Right cardiac atrium (tissue), 5 donors: ENCODE data around the gene UBE3A. TPM values are rescaled to one million over a fixed set of nuclear protein-coding genes. Genes with fewer than 3 reads are reported as not detected.
"Not testable (repeated sequence)": the region's sequence is repeated elsewhere in the genome, so short reads cannot be mapped to it uniquely, and the experiment has no call there.

ENCODE experiments used
- ATAC-seq, 2 donors: fragments of 200-7000 bp; cut with Tn5 transposase; one replicate each; pipeline versions ENCODE4 v1.8.0 to v1.9.1; 2020; ENCODE audit warnings: moderate library complexity in 2 of 2, mild to moderate bottlenecking in 1 of 2
- DNase-seq, 3 donors: peaks; one replicate each; pipeline ENCODE4 v3.0.0-alpha.2; 2020
- H3K27ac ChIP-seq: one replicate; pipeline ENCODE4 v1.5.1; 2013; ENCODE audit warnings: mild to moderate bottlenecking, low read length, control low read depth, moderate library complexity
- H3K27me3 ChIP-seq: one replicate; pipeline ENCODE4 v1.6.1; 2013; ENCODE audit not compliant: control insufficient read depth, insufficient read depth
- H3K4me1 ChIP-seq: one replicate; pipeline ENCODE4 v1.6.1; 2013; ENCODE audit warnings: low read length; ENCODE audit not compliant: control insufficient read depth, insufficient read depth
- H3K4me3 ChIP-seq: one replicate; pipeline ENCODE4 v1.5.1; 2013; ENCODE audit warnings: low read length, control low read depth
- H3K9me3 ChIP-seq: one replicate; pipeline ENCODE4 v1.6.1; 2013; ENCODE audit warnings: low read length; ENCODE audit not compliant: control insufficient read depth
- WGBS: extraction: QIAGEN DNeasy Blood & Tissue Kit; methylation state at CpG from one replicate; pipeline ENCODE4 v1.1.7; 2013; 5-methylcytosine and 5-hydroxymethylcytosine counted together
- intact Hi-C, 4 donors: fragments of 100-400 bp; cut with DNase I; formaldehyde crosslinking; loops; one replicate each; pipeline versions ENCODE4 v1.11.0 to v1.14.0; 2022 to 2023
- polyA plus RNA-seq: library from polyadenylated mRNA; stranded (reverse); fragments of 200-250 nt; gene quantifications from one replicate; pipeline ENCODE4 v1.2.3, GENCODE V29; 2013
- total RNA-seq, 4 donors: library from RNA; stranded (reverse); fragmentation: NEBNext Ultra II Directional; extraction: Animal tissue kit (Norgen Biotek cat#: 25700); gene quantifications; one replicate each; pipeline ENCODE4 v1.2.1, GENCODE V29; 2021
- donor health status: healthy with polysubstance abuse.
- donor health status: DM: no; HTN: yes; CAD: no.
- donor health status: DM: no; HTN: no; CAD: no.
- donor health status: DM: no; HTN: yes; CAD: no; lungs with severe emphysema.
- donor health status: DM: yes; HTN: yes; CAD: no.

Gene UBE3A
- total and polyA plus RNA-seq, 5 donors = 30.7 to 119 (median 106) TPM

DNA sequence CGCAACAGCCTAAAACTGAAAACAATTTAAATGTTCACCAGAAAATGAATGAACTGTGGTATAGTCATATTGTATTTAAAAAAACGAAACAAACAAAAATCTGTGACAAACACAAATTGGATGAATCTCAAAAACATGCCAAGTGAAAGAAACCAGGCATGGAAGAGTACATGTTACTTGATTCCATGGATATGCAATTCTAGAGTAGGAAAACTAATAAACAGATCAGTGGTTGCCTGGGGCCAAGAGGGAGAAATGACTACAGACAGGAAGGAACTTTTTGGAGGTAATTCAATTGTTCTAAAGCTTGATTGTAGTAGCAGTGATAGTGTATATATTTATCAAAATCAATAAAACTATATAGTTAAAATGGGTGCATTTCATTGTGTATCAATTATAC, 16.8 kb downstream of the UBE3A start:
- intact Hi-C loops = no loop called here
- no peak for ATAC-seq
- no peak for DNase-seq
- WGBS = 85% methylated on average over 2 of the region's 2 CpGs
- Histone ChIP-seq H3K27ac (no peak overlapping the region), H3K4me1 (peaks cover 2% of the 10 kb centered on the region), H3K9me3 (no peaks in the 10 kb centered on the region), H3K4me3 (no peak overlapping the region), H3K27me3 (no peaks in the 10 kb centered on the region)

DNA sequence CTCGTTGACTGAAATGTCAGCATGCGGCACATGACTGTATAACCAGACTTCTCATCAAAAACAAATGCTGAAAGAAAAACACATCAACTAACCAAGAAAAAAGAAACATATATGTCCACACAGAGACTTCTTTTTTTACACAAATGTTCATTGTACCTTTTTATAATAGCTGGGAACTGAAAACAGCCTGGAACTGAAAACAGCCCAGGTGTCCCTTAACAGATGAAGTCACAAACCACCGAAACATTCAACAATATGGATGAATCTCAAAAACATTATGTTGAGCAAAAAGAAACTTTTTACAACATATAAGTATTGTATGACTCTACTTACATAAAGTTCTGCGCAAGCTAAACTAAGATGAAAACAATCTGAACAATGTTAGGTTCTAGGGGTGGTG, 20.6 kb downstream of the UBE3A start:
- H3K27me3 ChIP-seq = no peaks in the 10 kb centered on the region
- 89% methylated on average over 4 of the region's 4 CpGs for WGBS
- no peaks in the 10 kb centered on the region for H3K9me3 ChIP-seq
- H3K27ac ChIP-seq = no peak overlapping the region
- intact Hi-C loops = no loop called here
- H3K4me1 ChIP-seq = peaks cover 1% of the 10 kb centered on the region
- ATAC-seq (no peak), DNase-seq (no peak)
- H3K4me3 ChIP-seq = no peak overlapping the region

- WGBS = 98% methylated on average over 2 of the region's 2 CpGs
- DNase-seq = no peak
- intact Hi-C loops = no loop called here
- ATAC-seq = no peak
- no peak overlapping the region for H3K4me3 ChIP-seq
- no peak overlapping the region for H3K27ac ChIP-seq
- peaks cover 1% of the 10 kb centered on the region for H3K4me1 ChIP-seq
- no peaks in the 10 kb centered on the region for H3K27me3 ChIP-seq
- H3K9me3 ChIP-seq = no peaks in the 10 kb centered on the region
Observed at GRCh38 chr15:25417604-25418003, 21.2 kb downstream of the UBE3A start.

DNA sequence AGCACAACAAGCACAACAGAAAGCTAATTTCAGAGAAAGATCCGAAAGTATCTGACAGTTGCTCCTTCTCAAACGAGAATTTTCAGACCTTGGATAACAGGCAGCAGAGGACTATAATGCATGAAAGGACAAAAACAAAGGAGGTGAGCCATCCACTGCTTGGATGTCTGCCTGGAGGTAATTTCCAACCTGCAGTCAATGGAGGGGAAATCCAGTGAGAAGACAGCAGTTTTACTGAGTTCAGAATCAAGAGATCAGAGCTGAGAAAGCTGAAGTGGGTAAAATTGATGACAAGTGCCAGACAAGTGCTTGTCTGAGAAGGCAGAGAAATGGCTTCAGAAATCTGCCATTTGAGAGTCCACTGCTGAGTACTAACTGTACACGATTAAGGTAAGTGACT, 22.1 kb downstream of the UBE3A start:
- peaks cover 1% of the 10 kb centered on the region for H3K4me1 ChIP-seq
- H3K27ac ChIP-seq = no peak overlapping the region
- ATAC-seq (no peak), DNase-seq (no peak)
- no peak overlapping the region for H3K4me3 ChIP-seq
- no peaks in the 10 kb centered on the region for H3K27me3 ChIP-seq
- WGBS = 66% methylated on average over 3 of the region's 3 CpGs
- intact Hi-C loops = no loop called here
- no peaks in the 10 kb centered on the region for H3K9me3 ChIP-seq

DNA sequence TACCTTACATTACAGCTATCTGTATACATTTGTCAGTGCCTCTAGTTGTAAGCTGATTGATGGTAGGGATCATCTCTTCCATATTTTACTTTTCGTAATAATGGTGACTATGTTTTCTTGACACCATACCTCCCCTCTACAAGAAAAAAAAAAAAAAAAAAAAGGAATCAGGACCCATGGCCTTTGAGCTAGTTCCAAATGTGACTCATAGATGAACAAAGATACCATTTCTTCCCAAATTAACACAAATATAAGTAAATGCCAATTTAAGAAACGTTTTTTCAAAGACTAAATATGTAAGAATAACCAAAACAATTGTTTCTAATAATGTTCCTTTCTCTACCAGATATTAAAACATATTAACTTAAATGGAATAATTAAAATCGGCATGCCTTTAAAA, 23.1 kb downstream of the UBE3A start:
- 77% methylated on average over 3 of the region's 3 CpGs for WGBS
- intact Hi-C loops = no loop called here
- DNase-seq (no peak), ATAC-seq (no peak)
- H3K27me3 ChIP-seq = no peaks in the 10 kb centered on the region
- no peak overlapping the region for H3K27ac ChIP-seq
- H3K4me1 ChIP-seq = peaks cover 1% of the 10 kb centered on the region
- no peaks in the 10 kb centered on the region for H3K9me3 ChIP-seq
- H3K4me3 ChIP-seq = no peak overlapping the region

DNA sequence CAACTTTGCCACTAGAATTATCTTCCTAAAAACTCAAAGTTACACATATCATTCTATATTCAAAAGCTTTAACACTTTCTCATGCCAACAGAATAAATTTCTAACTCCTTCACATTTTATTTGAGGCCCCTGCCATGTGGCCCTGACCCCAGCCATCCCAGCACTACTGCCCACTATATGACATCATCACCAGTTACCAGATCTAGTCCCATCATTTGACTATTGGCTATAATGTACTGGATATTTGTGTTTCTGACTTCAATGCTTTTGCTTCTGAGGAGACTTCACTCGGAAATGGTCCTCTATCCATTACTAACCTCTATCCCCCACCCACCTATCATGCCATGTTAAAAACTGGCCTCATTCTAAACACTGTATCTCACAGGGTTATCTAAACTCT, 23.6 kb downstream of the UBE3A start:
- Histone ChIP-seq H3K4me1 (peaks cover 3% of the 10 kb centered on the region), H3K4me3 (no peak overlapping the region), H3K27me3 (no peaks in the 10 kb centered on the region), H3K27ac (no peak overlapping the region), H3K9me3 (no peaks in the 10 kb centered on the region)
- no peak for ATAC-seq
- intact Hi-C loops = no loop called here
- no peak for DNase-seq
- 100% methylated on average over 1 of the region's 1 CpG for WGBS

- H3K9me3 ChIP-seq = no peaks in the 10 kb centered on the region
- DNase-seq (no peak), ATAC-seq (no peak)
- intact Hi-C loops = no loop called here
- H3K4me3 ChIP-seq = no peak overlapping the region
- peaks cover 4% of the 10 kb centered on the region for H3K4me1 ChIP-seq
- 86% methylated on average over 2 of the region's 2 CpGs for WGBS
- H3K27me3 ChIP-seq = no peaks in the 10 kb centered on the region
- H3K27ac ChIP-seq = no peak overlapping the region
Observed at GRCh38 chr15:25410649-25411048, 28.2 kb downstream of the UBE3A start.

- ATAC-seq, intact Hi-C loops: not testable (repeated sequence)
Observed at GRCh38 chr15:25409731-25410130, 29.1 kb downstream of the UBE3A start.

DNA sequence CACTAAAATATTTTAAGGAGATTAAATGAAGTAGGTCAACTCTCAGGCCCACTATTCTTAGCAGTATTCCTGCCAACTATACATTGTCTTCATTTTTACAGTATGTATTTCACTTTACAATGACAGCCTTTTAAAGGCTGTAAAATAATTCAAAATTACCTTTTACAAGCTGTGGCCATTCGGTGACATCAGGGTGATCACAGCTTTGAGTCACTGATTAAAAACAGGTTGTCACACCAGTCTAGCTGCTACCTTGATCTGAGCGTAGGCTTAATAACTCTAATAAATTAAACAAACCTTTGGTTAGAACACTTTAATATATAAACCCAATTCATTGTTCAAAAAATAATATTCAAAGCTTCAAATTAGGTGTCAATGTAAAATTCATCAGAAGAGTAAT, 29.9 kb downstream of the UBE3A start:
- H3K4me3 ChIP-seq = no peak overlapping the region
- no peak overlapping the region for H3K27ac ChIP-seq
- DNase-seq = no peak
- WGBS = 88% methylated on average over 2 of the region's 2 CpGs
- no peak for ATAC-seq
- no peaks in the 10 kb centered on the region for H3K9me3 ChIP-seq
- intact Hi-C loops = no loop called here
- peaks cover 3% of the 10 kb centered on the region for H3K4me1 ChIP-seq
- no peaks in the 10 kb centered on the region for H3K27me3 ChIP-seq

More at GRCh38 chr15:25409731-25410130, 29.1 kb downstream of the UBE3A start:
- not testable (repeated sequence) for H3K27ac ChIP-seq, H3K9me3 ChIP-seq, DNase-seq, H3K4me1 ChIP-seq, H3K27me3 ChIP-seq, H3K4me3 ChIP-seq
- WGBS = 61% methylated on average over 4 of the region's 4 CpGs

GRCh38 chr15:25408428-25408827, 30.4 kb downstream of the UBE3A start:
- peak in 1 of 2 donors; percentile 59 for ATAC-seq
- Histone ChIP-seq H3K9me3 (no peaks in the 10 kb centered on the region), H3K27ac (no peak overlapping the region), H3K27me3 (no peaks in the 10 kb centered on the region), H3K4me1 (peaks cover 3% of the 10 kb centered on the region), H3K4me3 (no peak overlapping the region)
- intact Hi-C loops = no loop called here
- WGBS = 54% methylated on average over 2 of the region's 2 CpGs
- no peak for DNase-seq

- no peak for ATAC-seq
- no peaks in the 10 kb centered on the region for H3K9me3 ChIP-seq
- intact Hi-C loops = no loop called here
- no peak overlapping the region for H3K4me3 ChIP-seq
- H3K27me3 ChIP-seq = no peaks in the 10 kb centered on the region
- peaks cover 3% of the 10 kb centered on the region for H3K4me1 ChIP-seq
- 81% methylated on average over 4 of the region's 4 CpGs for WGBS
- H3K27ac ChIP-seq = no peak overlapping the region
- DNase-seq = peak in 1 of 3 donors; percentile 32
Observed at GRCh38 chr15:25407950-25408349, 30.9 kb downstream of the UBE3A start.

DNA sequence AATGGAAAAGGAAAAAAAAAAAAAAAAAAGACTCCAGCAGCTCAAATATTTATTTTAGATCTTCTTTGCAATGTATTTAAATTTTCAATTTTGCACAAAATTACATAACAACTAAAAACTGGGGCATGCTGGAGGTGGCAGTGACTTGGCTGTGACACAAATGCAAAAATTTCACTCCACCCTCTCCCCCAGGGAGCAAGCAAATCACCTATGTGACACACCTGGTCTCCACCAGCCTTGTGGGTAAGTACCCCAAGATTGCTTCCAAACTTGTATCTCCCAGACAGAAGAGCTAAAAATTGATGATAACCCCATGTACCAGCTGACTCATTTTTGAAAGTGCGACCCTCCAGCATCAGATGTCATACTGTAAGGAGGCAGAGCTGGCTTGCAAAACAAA, 32.0 kb downstream of the UBE3A start:
- ATAC-seq = no peak
- intact Hi-C loops = no loop called here
- peaks cover 3% of the 10 kb centered on the region for H3K4me1 ChIP-seq
- no peaks in the 10 kb centered on the region for H3K9me3 ChIP-seq
- no peaks in the 10 kb centered on the region for H3K27me3 ChIP-seq
- no peak overlapping the region for H3K27ac ChIP-seq
- DNase-seq = no peak
- no peak overlapping the region for H3K4me3 ChIP-seq
- WGBS = 60% methylated on average over 1 of the region's 1 CpG
